GM19395 (cell line): ENCODE measurements around the gene PSD2.

ENCODE experiments used
- ATAC-seq: cut with Tn5 transposase; IDR thresholded peaks from one replicate; pipeline ENCODE4 v1.9.1; 2021; ENCODE audit warnings: mild to moderate bottlenecking, moderate library complexity; ENCODE audit not compliant: unreplicated experiment

PSD2 gene

GRCh38 chr5:139763280-139763929, 32.2 kb upstream of the PSD2 start:
- no peak for ATAC-seq

- no peak for ATAC-seq
These were observed 31.4 kb upstream of the PSD2 start for GRCh38 chr5:139763930-139764791.

GRCh38 chr5:139764886-139765408, 30.7 kb upstream of the PSD2 start:
- no peak for ATAC-seq

GRCh38 chr5:139765409-139766217, 30.0 kb upstream of the PSD2 start:
- peak; percentile 89 for ATAC-seq

- no peak for ATAC-seq
These were observed 27.6 kb upstream of the PSD2 start for GRCh38 chr5:139767960-139768359.

- ATAC-seq, result no peak
These were observed 26.7 kb upstream of the PSD2 start for GRCh38 chr5:139768807-139769465.

GRCh38 chr5:139769477-139769876, 26.1 kb upstream of the PSD2 start:
- no peak for ATAC-seq

GRCh38 chr5:139770722-139771121, 24.9 kb upstream of the PSD2 start:
- ATAC-seq, result no peak

- ATAC-seq, result no peak
These were observed 23.4 kb upstream of the PSD2 start for GRCh38 chr5:139772089-139772791.

- no peak for ATAC-seq
These were observed 22.5 kb upstream of the PSD2 start for GRCh38 chr5:139772927-139773690.

GRCh38 chr5:139774980-139775661, 20.5 kb upstream of the PSD2 start:
- peak; percentile 92 for ATAC-seq

- ATAC-seq, result no peak
These were observed 19.7 kb upstream of the PSD2 start for GRCh38 chr5:139775872-139776271.

GRCh38 chr5:139776861-139777260, 18.7 kb upstream of the PSD2 start:
- no peak for ATAC-seq

GRCh38 chr5:139783436-139783965, 12.1 kb upstream of the PSD2 start:
- no peak for ATAC-seq

GRCh38 chr5:139784488-139784887, 11.1 kb upstream of the PSD2 start:
- no peak for ATAC-seq

- no peak for ATAC-seq
These were observed 8.4 kb upstream of the PSD2 start for GRCh38 chr5:139787257-139787567.

GRCh38 chr5:139787568-139788293, 7.9 kb upstream of the PSD2 start:
- peak; percentile 92 for ATAC-seq

- ATAC-seq, result no peak
These were observed 7.2 kb upstream of the PSD2 start for GRCh38 chr5:139788294-139788910.
